HEK293 (cell line): Measurements from ENCODE around the gene DDX23.
A peak's percentile ranks its signal among the peaks of the same experiment; 100 is the strongest.

ENCODE experiments used
- KLF1 ChIP-seq: fragments of 450-650 bp; formaldehyde crosslinking; IDR thresholded peaks from 2 replicates; pipeline ENCODE4 v1.5.1; 2016; ENCODE audit warnings: missing biosample characterization, missing genetic modification characterization
- MYNN ChIP-seq: fragments of 450-650 bp; formaldehyde crosslinking; IDR thresholded peaks from 2 replicates; pipeline ENCODE4 v1.5.1; 2016; ENCODE audit warnings: missing biosample characterization, missing genetic modification characterization, borderline replicate concordance
- WT1 ChIP-seq: fragments of 450-650 bp; formaldehyde crosslinking; IDR thresholded peaks from 2 replicates; pipeline ENCODE4 v1.5.1; 2016; ENCODE audit warnings: missing biosample characterization, missing genetic modification characterization
- ZNF138 ChIP-seq: fragments of 450-650 bp; formaldehyde crosslinking; IDR thresholded peaks from 2 replicates; pipeline ENCODE4 v1.5.1; 2016; ENCODE audit warnings: missing biosample characterization, missing genetic modification characterization, borderline replicate concordance
- ZNF214 ChIP-seq: fragments of 450-650 bp; formaldehyde crosslinking; IDR thresholded peaks from 2 replicates; pipeline ENCODE4 v1.5.1; 2017; ENCODE audit warnings: missing biosample characterization, mild to moderate bottlenecking, missing genetic modification characterization, borderline replicate concordance
- ZNF292 ChIP-seq: fragments of 450-650 bp; formaldehyde crosslinking; IDR thresholded peaks from 2 replicates; pipeline ENCODE4 v1.5.1; 2016; ENCODE audit warnings: low read depth, missing biosample characterization, missing genetic modification characterization, borderline replicate concordance
- ZNF324 ChIP-seq: fragments of 450-650 bp; formaldehyde crosslinking; IDR thresholded peaks from 2 replicates; pipeline ENCODE4 v1.5.1; 2016; ENCODE audit warnings: missing biosample characterization, missing genetic modification characterization
- ZNF394 ChIP-seq: fragments of 450-650 bp; formaldehyde crosslinking; IDR thresholded peaks from 2 replicates; pipeline ENCODE4 v1.5.1; 2016; ENCODE audit warnings: missing biosample characterization, missing genetic modification characterization, mild to moderate bottlenecking, moderate library complexity, borderline replicate concordance
- ZNF514 ChIP-seq: fragments of 450-650 bp; formaldehyde crosslinking; IDR thresholded peaks from 2 replicates; pipeline ENCODE4 v1.5.1; 2016; ENCODE audit warnings: missing biosample characterization, missing genetic modification characterization
- ZNF518A ChIP-seq: fragments of 450-650 bp; formaldehyde crosslinking; conservative IDR thresholded peaks from 2 replicates; pipeline ENCODE4 v1.5.1; 2016; ENCODE audit warnings: low read depth, missing biosample characterization, missing genetic modification characterization
- ZNF548 ChIP-seq: fragments of 450-650 bp; formaldehyde crosslinking; IDR thresholded peaks from 2 replicates; pipeline ENCODE4 v1.5.1; 2016; ENCODE audit warnings: missing biosample characterization, missing genetic modification characterization
- ZNF555 ChIP-seq: fragments of 450-650 bp; formaldehyde crosslinking; conservative IDR thresholded peaks from 2 replicates; pipeline ENCODE4 v1.5.1; 2017; ENCODE audit warnings: missing biosample characterization, mild to moderate bottlenecking, missing genetic modification characterization, inconsistent platforms
- ZNF560 ChIP-seq: fragments of 450-650 bp; formaldehyde crosslinking; IDR thresholded peaks from 2 replicates; pipeline ENCODE4 v1.5.1; 2017; ENCODE audit warnings: missing biosample characterization, missing genetic modification characterization, borderline replicate concordance
- ZNF626 ChIP-seq: fragments of 450-650 bp; sonication (Bioruptor Pico); formaldehyde crosslinking; IDR thresholded peaks from 2 replicates; pipeline ENCODE4 v1.5.1; 2018; ENCODE audit warnings: missing biosample characterization, missing genetic modification characterization, inconsistent platforms
- ZNF670 ChIP-seq: fragments of 450-650 bp; formaldehyde crosslinking; IDR thresholded peaks from 2 replicates; pipeline ENCODE4 v1.5.1; 2016; ENCODE audit warnings: missing biosample characterization, missing genetic modification characterization, low read depth
- ZNF692 ChIP-seq: fragments of 450-650 bp; formaldehyde crosslinking; IDR thresholded peaks from 2 replicates; pipeline ENCODE4 v1.5.1; 2016; ENCODE audit warnings: missing biosample characterization, missing genetic modification characterization
- ZNF704 ChIP-seq: fragments of 450-650 bp; formaldehyde crosslinking; IDR thresholded peaks from 2 replicates; pipeline ENCODE4 v1.5.1; 2016; ENCODE audit warnings: missing biosample characterization, missing genetic modification characterization
- ZNF76 ChIP-seq: fragments of 450-650 bp; formaldehyde crosslinking; IDR thresholded peaks from 2 replicates; pipeline ENCODE4; 2016; ENCODE audit warnings: low read depth, missing biosample characterization, missing genetic modification characterization, borderline replicate concordance
- ZNF791 ChIP-seq: fragments of 450-650 bp; formaldehyde crosslinking; IDR thresholded peaks from 2 replicates; pipeline ENCODE4 v1.5.1; 2016; ENCODE audit warnings: missing biosample characterization, missing genetic modification characterization
- ZNF830 ChIP-seq: fragments of 450-650 bp; IDR thresholded peaks from 2 replicates; pipeline ENCODE4 v1.5.0; 2018; ENCODE audit warnings: missing biosample characterization, missing genetic modification characterization, low read depth, mild to moderate bottlenecking, moderate library complexity
- ZNF837 ChIP-seq: fragments of 450-650 bp; formaldehyde crosslinking; IDR thresholded peaks from 2 replicates; pipeline ENCODE4 v1.5.1; 2016; ENCODE audit warnings: missing biosample characterization, missing genetic modification characterization
- ZSCAN16 ChIP-seq: fragments of 450-650 bp; formaldehyde crosslinking; IDR thresholded peaks from 2 replicates; pipeline ENCODE4 v1.5.1; 2016; ENCODE audit warnings: missing biosample characterization, missing genetic modification characterization
- ZXDB ChIP-seq: fragments of 450-650 bp; formaldehyde crosslinking; IDR thresholded peaks from 2 replicates; pipeline ENCODE4 v1.5.1; 2016; ENCODE audit warnings: missing biosample characterization, missing genetic modification characterization
- TF ChIP-seq, protein P1 (sequence below): fragments of 450-650 bp; formaldehyde crosslinking; IDR thresholded peaks from 2 replicates; pipeline ENCODE4 v1.5.1; 2016; ENCODE audit warnings: missing biosample characterization, missing genetic modification characterization
- TF ChIP-seq, protein P2 (sequence below): fragments of 450-650 bp; formaldehyde crosslinking; IDR thresholded peaks from 2 replicates; pipeline ENCODE4 v1.5.1; 2017; ENCODE audit warnings: missing biosample characterization, missing genetic modification characterization

Gene DDX23

DNA sequence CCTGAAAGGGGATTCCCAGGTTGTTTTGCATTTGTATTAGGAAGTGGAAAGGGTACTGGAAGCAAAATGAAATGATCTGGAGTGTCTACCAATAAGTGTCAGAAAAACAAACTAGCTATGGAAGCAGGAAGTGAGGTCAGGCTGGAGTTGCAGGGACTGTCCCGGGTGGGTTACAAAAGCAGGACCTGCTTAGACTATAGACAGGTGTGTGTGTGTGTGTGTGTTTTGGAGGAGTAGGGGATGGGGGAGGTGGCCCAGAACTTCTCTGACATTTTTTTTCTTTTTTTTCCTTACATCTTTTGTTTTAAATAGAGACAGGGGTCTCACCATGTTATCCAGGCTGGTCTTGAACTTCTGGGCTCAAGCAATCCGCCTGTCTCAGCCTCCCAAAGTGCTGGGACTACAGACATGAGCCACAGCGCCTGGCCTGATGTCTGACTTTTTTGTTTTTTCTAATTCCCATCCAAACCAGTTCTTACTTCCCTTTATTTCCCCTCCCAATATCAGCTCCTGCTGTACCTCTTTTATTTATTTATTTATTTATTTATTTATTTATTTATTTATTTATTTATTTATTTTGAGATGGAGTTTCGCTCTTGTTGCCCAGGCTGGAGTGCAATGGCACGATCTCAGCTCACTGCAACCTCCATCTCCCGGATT, 14.2 kb upstream of the DDX23 start (continued):
- TF ChIP-seq ZNF394 (tag by site-specific recombination): peak; percentile 100
- 0 out of 2 replicates have a peak, but pooled peaks have one; percentile 15 for TF ChIP-seq ZNF548
- peak; percentile 95 for TF ChIP-seq ZNF514 (tag by site-specific recombination)
- TF ChIP-seq, protein P1, sequence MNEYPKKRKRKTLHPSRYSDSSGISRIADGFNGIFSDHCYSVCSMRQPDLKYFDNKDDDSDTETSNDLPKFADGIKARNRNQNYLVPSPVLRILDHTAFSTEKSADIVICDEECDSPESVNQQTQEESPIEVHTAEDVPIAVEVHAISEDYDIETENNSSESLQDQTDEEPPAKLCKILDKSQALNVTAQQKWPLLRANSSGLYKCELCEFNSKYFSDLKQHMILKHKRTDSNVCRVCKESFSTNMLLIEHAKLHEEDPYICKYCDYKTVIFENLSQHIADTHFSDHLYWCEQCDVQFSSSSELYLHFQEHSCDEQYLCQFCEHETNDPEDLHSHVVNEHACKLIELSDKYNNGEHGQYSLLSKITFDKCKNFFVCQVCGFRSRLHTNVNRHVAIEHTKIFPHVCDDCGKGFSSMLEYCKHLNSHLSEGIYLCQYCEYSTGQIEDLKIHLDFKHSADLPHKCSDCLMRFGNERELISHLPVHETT: peak; percentile 95
- no peak for TF ChIP-seq ZNF76 (tag by site-specific recombination)
- peak; percentile 89 for TF ChIP-seq ZNF791 (tag by site-specific recombination)
- TF ChIP-seq ZSCAN16 (tag by site-specific recombination): no peak
- TF ChIP-seq ZNF138: peak; percentile 98
- TF ChIP-seq ZNF626: no peak
- TF ChIP-seq, protein P2, sequence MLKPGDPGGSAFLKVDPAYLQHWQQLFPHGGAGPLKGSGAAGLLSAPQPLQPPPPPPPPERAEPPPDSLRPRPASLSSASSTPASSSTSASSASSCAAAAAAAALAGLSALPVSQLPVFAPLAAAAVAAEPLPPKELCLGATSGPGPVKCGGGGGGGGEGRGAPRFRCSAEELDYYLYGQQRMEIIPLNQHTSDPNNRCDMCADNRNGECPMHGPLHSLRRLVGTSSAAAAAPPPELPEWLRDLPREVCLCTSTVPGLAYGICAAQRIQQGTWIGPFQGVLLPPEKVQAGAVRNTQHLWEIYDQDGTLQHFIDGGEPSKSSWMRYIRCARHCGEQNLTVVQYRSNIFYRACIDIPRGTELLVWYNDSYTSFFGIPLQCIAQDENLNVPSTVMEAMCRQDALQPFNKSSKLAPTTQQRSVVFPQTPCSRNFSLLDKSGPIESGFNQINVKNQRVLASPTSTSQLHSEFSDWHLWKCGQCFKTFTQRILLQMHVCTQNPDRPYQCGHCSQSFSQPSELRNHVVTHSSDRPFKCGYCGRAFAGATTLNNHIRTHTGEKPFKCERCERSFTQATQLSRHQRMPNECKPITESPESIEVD (tag by site-specific recombination): no peak
- TF ChIP-seq ZNF518A (tag by site-specific recombination): peak; percentile 99
- no peak for TF ChIP-seq ZNF837 (tag by site-specific recombination)
- TF ChIP-seq ZNF214 (tag by site-specific recombination): peak; percentile 66; the same call in 1 of the 2 replicates
- TF ChIP-seq ZNF555 (tag by site-specific recombination): peak; percentile 99
- TF ChIP-seq ZNF704 (tag by site-specific recombination): peak; percentile 82
- TF ChIP-seq ZXDB (tag by site-specific recombination): peak; percentile 94
- 0 out of 2 replicates have a peak, but pooled peaks have one; percentile 48 for TF ChIP-seq ZNF324
- peak; percentile 36; the same call in 1 of the 2 replicates for TF ChIP-seq MYNN (tag by site-specific recombination)
- no peak for TF ChIP-seq KLF1 (tag by site-specific recombination)
- 0 out of 2 replicates have a peak, but pooled peaks have one; percentile 67 for TF ChIP-seq ZNF692 (tag by site-specific recombination)
- 0 out of 2 replicates have a peak, but pooled peaks have one; percentile 78 for TF ChIP-seq ZNF670 (tag by site-specific recombination)
- TF ChIP-seq WT1 (tag by site-specific recombination): no peak
- TF ChIP-seq ZNF292 (tag by site-specific recombination): peak; percentile 100
- no peak for TF ChIP-seq ZNF830 (tag by site-specific recombination)
- TF ChIP-seq ZNF560 (tag by site-specific recombination): peak; percentile 99
